H4 (cell line): ENCODE data around the gene DCTN5. TPM values are rescaled to one million over a fixed set of nuclear protein-coding genes. Genes with fewer than 3 reads are reported as not detected.
"Not testable (repeated sequence)": the region's sequence is repeated elsewhere in the genome, so short reads cannot be mapped to it uniquely, and the experiment has no call there.

ENCODE experiments used
- DNase-seq: peaks from one replicate; pipeline ENCODE4 v3.0.0-alpha.2; 2015; ENCODE audit warnings: low spot score
- total RNA-seq: library from RNA; depleted of rRNA; stranded (reverse); fragments of >200 nt; shearing (Covaris generic); gene quantifications from 2 replicates; pipeline ENCODE4 v1.2.3, GENCODE V29; 2014; rRNA removed

Gene DCTN5
- total RNA-seq, result 74.7 and 75.2 TPM in 2 replicates

DNA sequence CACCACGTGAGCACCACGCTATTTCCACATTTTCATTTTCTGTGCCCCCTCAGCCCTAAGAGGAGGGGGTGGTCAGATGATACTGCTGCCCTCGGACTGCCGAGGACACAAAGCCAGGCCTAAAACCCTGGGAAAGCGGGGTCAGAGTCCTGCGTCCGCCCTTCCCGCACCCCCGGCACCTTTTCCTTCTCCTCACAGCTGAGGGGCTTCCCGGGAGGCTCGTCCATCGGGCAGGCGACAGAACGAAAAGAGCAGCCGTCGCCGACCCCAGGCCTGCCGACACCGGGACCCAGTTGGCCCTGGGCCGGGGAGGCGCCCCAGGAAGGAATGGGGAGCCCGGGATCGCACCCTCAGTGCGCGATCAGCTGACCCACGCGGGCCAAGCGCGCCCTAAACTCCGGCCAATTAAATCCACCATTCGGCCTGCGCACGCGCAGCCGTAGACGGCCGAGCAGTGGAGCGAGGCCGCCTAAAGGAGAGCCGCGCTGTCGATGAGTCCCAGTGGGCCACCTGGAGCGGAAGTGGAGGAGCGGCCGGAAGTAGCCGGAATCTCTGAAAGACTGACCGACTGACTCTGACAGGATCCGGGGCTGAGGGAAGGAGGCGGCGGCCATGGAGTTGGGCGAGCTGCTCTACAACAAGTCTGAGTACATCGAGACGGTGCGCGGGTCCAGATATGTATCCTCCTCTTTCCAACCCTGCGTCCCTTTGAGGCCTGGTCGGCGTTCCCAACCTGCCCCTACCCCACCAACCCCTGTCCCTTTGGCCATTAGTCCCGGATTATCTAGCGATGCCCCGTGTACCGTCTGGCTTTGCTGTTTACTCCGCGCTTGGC is at the start of gene DCTN5, which contains the start of gene PALB2:
Gene DCTN5, plus strand, starts transcription at position 536 of the 835 bp plus-strand sequence. Its CDS starts 77 bp downstream, at position 613.
Gene PALB2, minus strand, starts transcription at position 380 of the 835 bp plus-strand sequence. Its CDS starts 153 bp downstream, at position 227.
- DNase-seq, result peak; percentile 92

DNA sequence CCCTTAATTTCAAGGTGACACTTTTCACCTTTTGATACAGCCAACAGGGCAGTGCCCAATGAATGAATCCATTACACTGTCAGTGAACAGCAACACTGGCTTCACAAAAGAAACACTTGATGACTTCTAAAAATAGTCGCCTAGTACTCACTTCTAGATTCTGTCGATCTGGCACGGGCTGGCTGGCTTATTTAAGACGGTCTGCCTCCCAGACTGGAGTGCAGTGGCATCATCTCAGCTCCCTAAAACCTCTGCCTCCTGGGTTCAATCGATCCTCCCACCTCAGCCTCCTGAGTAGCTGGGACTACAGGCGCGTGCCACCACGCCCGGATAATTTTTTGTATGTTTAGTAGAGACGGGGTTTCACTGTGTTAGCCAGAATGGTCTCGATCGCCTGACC is 47.1 kb upstream of the DCTN5 start:
- DNase-seq, result no peak

DNA sequence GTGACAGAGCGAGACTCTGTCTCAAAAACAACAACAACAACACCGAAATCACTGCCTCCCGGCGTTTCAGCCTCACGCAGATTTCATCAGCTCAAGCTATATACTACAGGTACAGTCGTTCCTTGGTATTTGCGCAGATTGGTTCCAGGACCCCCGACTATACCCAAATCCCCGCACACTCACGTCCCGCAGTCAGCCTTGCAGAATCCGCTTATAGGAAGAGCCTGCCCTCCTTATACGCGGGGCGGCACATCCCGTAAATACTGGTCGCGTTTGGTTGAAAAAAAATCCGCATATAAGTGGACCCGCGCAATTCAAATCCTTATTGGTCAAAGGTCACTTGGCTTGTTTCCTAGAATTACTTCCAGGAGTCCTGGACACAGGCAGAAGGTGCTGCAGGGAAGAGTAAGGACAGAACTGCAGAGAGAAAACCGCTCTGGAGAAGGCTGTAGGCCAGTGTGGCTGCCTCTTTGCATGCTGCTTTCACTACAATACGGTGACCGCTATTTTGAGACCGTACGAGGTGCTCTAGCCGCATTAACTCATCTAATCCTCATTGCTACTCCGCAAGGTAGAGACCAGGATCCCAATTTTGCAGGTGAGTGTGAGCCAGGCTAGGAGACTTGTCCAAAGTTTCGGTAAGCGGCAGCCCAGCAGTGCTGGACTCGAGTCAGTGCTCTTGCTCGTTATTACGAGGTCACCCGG is 45.9 kb upstream of the DCTN5 start:
- DNase-seq, result no peak

DNA sequence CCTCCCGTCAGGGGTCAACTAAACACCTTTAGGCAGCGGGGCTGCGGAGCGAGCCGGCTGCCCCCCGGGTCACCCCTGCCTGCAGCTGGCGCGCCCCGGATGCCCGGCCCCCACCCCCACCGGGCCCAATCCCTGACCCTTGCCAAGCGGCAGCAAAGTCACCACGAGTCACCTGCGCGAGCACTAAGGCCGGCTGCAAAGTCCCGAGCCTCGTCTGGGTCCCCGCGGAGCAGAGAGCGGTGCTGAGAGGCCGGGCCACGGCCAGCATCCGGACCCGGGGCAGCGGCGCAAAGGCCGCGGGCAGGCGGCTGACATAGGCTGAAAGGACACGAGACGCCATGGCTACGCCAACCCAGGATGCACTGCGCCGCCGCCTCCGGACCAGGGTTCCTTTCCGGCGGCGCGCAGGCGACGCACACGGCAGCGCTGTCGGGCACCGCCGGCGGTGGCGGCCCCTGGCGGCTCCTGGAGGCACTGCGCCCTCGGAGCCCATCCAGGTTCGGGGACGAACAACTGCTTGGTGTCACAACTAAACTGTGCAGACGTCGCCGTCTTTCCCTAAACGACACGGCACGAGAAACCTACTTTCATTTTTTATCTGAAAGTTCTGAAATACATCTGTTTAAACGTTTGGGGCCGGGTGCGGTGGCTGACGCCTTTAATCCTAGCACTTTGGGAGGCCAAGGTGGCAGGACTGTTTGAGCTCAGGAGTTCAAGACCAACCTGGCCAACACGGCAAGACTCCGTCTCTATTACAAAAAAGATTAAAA is 45.1 kb upstream of the DCTN5 start, which contains the start of gene NDUFAB1:
Gene NDUFAB1, minus strand, starts transcription at position 366 of the 770 bp plus-strand sequence. Its CDS starts 26 bp downstream, at position 340.
- peak; percentile 76 for DNase-seq

DNA sequence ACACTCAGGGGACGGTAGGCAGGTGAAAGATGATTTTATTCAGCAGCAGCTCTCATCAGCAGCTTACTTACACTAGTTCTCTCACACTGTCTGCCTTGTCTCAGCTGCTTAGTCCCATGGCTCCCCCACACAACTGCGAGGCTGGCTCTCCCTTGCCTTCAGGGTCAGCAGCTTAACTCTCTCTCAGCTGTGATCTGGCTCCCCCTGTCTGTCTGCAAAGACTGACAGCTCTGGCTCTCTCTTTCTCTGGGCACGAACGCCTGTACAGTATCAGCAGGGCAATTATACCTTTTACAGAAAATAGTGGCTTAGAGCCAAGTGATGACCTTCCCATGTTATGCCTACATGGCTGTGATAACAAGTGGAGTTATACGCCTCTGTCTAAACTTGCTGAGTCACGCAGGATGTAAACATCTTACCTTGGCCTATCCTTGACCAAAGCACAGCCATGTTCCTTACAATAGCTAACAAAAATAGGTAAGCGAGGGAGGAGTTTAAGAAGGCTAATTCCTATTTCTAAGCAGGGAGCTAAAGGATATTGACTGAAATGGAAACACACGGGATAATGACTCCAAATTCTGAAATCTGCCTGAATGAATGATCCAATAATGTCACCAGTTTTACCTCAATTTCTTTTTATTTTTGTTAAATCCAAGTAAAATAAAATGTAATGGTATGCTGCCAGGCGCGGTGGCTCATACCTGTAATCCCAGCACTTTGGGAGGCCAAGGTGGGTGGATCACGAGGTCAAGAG is 44.1 kb upstream of the DCTN5 start:
- DNase-seq, result peak; percentile 11

DNA sequence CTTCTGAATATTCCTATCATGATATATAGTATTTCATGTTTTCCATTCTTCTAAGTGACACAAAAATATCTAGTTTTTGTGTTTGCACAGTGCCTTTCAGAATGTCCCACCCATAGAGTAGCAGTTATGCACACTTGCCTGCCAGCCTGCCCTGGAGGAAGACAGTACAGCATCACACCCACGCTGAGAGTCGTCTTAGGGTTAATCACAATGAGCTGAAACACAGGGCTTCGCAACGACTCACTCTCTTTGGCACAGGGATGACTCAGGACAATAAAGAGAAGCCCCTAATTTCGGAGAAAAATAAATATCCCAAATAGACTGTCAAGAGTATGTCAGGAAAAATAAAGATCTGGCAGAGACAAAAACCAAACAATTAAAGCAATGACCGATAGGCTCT is 33.5 kb upstream of the DCTN5 start:
- no peak for DNase-seq

DNA sequence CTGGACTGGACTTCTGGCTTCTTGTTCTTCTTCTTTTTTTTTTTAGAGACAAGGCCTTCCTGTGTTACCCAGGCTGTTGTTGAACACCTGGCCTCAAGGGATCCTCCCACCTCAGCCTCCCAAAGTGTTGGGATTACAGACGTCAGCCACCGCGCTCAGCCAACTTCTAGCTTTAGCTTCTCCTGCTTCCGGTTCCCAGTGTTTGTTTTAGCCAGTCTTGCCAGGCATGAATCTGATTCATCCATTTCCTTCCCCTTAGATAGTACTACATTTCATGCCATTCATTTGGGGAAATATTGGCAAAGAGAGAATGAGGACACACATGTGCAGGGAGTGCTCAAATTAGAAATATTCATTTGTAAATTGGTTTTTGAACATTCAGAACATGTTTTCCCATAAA is 33.1 kb upstream of the DCTN5 start:
- DNase-seq, result no peak

DNA sequence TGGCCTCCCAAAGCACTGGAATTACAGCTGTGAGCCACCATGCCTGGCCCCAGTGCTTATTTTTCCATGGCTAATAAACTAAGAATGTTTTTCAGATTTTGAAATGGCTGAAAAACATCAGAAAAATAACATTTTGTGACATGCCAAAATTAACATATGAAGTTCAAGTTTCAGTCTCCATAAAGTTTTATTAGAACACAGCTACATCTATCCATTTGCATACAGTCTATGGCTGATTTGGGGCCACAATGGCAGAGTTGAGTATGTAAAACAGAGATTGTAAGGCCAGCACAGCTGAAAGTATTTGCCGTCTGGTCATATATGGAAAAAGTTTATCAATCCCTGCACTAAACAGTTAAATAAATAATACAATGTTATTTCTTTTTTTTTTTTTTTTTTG is 31.3 kb upstream of the DCTN5 start:
- no peak for DNase-seq

DNA sequence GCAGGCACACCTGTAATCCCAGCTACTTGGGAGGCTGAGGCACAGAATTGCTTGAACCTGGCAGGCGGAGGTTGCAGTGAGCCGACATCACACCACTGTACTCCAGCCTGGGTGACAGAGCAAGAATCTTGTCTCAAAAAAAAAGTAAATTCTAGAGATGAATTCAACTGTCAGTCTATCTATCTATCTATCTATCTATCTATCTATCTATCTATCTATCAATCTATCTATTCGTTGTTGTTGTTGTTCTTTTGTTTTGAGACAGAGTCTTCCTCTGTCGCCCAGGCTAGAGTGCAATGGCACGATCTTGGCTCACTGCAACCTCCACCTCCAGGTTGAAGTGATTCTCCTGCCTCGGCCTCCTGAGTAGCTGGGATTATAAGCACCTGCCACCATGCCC is 30.4 kb upstream of the DCTN5 start:
- not testable (repeated sequence) for DNase-seq

DNA sequence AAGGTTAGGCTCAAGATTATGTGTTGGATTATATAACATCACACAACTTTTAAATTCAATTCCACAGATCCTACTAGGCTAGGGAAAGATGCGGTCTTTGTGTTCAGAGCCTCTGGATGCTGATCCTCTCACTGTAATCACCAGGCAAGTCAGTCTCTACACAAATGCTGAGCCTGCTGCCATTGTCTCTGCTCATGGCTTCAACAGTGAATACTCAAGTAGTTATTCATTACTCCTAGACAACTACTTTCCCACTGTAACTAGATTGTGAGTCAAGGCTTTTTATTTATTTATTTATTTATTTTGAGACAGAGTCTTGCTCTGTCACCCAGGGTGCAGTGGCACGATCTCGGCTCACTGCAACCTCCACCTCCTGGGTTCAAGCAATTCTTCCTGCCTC is 29.3 kb upstream of the DCTN5 start:
- DNase-seq, result no peak

DNA sequence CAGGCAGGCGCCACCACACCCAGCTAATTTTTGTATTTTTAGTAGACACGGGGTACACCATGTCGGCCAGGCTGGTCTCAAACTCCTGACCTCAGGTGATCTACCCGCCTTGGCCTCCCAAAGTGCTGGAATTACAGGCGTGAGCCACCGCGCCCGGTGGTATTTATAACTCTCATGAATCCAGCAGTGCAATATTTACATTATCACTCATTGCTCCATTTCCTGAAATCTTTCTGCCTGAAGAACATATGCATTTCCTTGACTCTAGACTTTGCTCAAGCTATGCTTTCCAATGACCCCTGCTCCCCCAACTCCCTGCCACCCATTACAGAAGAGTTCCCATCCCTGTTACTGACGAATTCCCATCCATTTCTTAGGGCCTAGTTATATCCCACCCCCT is 25.5 kb upstream of the DCTN5 start:
- no peak for DNase-seq

DNA sequence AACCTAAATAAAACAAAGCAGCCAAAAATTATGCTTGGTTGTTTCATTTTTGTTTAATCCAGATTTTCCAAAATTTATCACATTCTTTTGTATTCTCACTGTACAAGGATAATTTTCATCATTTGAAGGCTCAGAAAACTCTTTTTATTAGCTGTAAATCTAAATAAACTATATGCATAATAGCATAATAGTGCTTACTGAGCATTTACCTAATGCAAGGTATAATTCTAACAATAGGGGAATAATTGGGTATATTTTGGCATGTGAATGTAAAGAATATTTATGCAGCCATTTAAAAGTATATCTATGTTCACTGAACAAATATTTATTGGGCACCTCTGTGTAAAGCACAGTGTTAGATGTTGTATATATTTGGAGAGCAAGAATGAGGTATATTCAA is 17.2 kb upstream of the DCTN5 start:
- DNase-seq, result no peak

DNA sequence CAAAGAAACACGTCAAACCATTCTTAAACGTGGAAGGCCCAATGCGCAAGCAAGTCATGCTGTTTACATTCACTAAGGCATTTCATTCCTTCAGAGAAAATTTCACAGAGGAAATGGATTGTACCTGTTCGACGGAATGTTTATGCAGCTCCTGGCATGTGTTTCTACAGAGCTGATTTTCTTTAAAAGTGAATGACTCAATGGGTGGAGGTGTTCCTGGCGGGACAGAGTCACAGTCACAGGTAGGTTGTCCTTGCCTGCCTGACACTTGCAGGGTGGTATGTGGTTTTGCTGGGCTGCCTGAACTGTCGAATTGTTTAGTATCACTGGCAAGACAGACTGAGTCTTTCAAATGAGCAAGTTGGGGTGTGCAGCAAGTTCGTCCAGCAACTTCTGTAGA is 11.8 kb upstream of the DCTN5 start:
- DNase-seq, result no peak

DNA sequence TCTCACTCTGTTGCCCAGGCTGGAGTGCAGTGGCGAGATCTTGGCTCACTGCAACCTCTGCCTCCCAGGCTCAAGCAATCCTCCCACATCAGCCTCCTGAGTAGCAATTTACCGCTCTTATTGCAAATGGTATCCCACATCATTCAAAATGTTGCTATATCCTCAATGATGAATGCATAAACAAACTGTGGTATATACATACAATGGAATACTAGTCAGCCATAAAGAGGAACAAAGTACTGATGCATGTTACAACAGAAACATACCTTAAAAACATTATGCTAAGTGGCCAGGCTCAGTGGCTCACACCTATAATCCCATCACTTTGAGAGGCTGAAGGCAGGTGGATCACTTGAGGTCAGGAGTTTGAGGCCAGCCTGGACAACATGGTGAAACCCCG is 9.4 kb upstream of the DCTN5 start:
- not testable (repeated sequence) for DNase-seq

DNA sequence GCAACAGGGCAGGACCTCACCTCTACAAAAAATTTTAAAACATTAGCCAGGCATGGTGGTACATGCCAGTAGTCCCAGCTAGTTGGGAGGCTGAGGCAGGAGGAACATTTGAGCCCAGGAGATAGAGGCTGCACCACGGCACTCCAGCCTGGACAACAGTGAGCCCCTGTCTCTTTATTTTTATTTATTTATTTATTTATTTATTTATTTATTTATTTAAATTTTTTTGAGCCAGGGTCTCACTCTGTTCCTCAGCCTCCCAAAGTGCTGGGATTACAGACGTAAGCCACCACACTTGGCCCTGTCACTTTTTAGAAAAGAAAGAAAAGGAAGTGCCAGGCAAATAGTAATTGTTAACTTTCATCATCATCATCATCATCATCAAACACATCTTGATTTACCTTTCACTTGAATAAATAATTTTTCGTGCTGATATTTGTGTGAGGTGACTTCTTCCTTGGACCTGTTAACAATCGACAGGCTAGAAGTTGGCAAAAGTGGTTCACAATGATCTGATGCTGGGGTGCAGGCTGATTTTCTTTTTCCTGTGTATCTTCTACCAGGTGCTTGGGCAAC is 6.7 kb upstream of the DCTN5 start:
- DNase-seq, result no peak

DNA sequence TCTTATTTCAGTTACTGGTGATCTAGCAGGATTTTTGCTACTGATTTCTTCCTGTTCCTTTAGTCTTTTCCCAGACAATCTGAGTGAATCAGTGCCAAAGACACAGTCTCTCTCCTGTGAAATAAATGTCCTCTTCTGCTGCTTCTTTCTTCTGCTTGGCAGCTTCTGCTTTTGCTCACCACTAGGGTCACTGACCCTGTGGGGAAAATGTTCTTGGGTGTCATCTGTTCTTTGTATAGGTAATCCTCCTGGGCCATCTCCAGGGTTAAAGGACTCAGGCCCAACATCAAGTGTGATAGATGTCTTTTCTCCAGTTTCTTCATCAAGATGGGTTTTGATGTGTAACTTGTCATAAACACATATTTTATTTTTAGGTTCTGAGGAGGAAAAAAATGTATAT is 5.3 kb upstream of the DCTN5 start:
- no peak for DNase-seq

DNA sequence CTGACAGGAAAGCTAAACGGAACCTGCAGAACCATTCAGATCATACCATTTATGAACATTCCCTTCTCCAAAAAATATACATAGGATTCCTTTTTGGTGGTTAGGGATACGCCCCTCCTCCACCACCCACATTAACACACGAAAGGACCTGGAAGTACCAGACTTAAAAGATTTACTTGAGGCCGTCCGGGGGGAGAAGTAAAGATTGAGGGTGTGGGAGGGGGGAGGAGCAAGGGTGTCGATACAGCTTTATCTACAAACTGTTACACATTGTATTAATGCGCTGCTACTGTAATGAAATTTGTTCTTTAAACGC is 693 bp upstream of the DCTN5 start:
- DNase-seq, result no peak

DNA sequence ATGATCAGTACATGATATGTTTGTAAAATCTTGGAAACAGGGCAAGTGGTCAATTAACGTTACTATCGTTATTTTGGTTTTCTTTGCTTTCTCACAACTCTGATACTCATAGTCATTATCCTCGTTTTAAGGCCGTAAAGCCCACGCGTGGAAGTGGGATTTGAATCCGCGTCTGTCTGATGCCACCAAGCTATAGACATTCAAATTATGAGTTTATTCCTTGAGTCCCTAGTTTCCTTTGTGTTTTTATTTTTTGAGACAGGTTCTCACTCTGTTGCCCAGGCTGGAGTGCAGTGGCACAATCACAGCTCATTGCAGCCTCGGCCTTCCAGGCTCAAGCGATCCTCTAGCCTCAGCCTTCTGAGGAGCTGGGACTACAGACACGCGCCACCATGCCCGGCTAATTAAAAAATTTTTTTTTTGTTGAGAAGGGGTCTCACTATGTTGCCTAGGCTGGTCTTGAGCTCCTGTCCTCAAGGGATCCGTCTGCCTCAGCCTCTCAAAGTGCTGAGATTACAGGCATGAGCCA is 1.0 kb downstream of the DCTN5 start:
- no peak for DNase-seq

DNA sequence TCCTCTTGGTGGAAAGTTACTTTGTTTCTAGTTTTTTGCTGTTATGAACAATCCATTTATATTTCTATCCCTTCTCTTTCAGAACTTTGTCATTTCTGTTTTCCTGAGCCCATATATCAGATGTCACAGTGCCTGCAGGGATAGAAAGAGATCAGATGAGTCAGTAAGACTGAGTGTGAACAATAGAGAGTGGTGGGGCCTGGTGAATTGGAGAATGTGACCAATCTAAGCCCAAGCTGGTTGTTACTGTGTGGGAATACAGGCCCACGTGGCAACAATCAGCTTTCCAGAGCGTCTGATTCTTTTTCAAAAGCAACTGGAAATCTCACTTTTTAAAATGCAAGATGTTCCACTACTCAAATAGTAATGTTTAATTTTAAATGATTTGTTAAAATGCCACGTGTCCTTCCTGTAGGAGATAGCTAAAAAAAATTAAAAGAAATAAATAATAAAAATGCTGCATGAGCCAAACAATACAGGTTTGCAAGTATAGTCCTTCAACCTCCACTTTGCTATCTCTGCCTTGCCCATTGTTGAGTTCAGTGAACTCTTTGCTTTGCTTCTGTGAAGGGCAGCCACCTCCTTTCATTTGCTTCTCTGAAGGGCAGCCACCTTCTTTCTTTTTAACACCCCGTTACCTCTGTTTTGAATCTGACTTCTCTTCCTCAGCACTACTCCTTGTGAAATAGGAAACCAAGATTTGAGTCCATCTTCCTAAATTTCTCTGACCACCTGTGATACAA is 9.6 kb downstream of the DCTN5 start:
- DNase-seq, result no peak

DNA sequence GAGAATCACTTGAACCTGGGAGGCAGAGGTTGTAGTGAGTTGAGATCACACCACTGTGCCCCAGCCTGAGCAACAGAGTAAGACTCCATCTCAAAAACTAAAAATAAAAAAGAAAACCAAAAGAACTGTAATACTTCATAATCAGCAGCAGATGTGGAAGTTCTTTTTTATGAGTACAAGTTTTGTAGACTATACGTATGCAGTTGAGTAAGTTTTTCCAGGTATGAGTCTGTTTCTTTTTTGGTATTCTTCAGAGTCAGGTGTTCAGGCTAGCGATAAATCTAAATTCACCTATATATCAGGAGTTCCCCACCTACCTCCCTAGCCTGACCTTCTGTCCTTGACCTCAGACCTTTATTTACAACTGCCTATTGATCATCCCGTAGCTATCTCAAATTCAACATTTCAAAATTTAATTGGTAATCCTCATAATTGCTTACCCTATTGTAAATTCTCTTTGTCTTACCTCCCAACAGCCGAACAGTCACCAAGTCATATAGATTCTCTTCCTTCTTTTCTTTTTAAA is 10.7 kb downstream of the DCTN5 start:
- DNase-seq, result no peak
